Measurements from ENCODE around the gene SRRM5. TPM values are rescaled to one million over a fixed set of nuclear protein-coding genes. Genes with fewer than 3 reads are reported as not detected.

The SRRM5 gene
- total RNA-seq, 1 experiment from 2014 or later: 1.0 TPM

GRCh38 chr19:43631491-43631890 is 19.6 kb downstream of the SRRM5 start:
- BruUV-seq (replicated peaks): no TSS peak
- Mint-ChIP-seq H3K27me3 (ENCODE audit: insufficient read depth, unreplicated experiment) (no peaks in the 10 kb centered on the region), H3K27ac (ENCODE audit: unreplicated experiment) (no peak overlapping the region), H3K4me3 (ENCODE audit: unreplicated experiment) (no peak overlapping the region), H3K36me3 (ENCODE audit: insufficient read depth, unreplicated experiment) (no peaks in the 10 kb centered on the region), H3K9me3 (ENCODE audit: unreplicated experiment) (no peaks in the 10 kb centered on the region), H3K4me1 (ENCODE audit: low read depth, unreplicated experiment) (peaks cover 10% of the 10 kb centered on the region)
- POLR2A ChIA-PET: no interaction called here
- Histone ChIP-seq H3K27me3 (replicated peaks; ENCODE audit: control insufficient read depth, insufficient read depth, low read length) (no peaks in the 10 kb centered on the region; the same call in 1 of the 2 replicates), H3K9me3 (no peaks in the 10 kb centered on the region), H3K4me3 (ENCODE audit: low read depth, low read length) (no peak overlapping the region), H3K36me3 (ENCODE audit: control insufficient read depth, insufficient read depth, low read length) (no peaks in the 10 kb centered on the region), H3K4me1 (peaks cover 14% of the 10 kb centered on the region; the same call in 1 of the 2 replicates)
- CTCF ChIA-PET: no interaction called here
- no peak for DNase-seq
- no peak for TF ChIP-seq CTCF (IDR thresholded peaks at IDR 0.05; ENCODE audit: insufficient read depth in 1 of 2, low read depth in 1 of 2, low read length in 1 of 2, severe bottlenecking in 1 of 2, unreplicated experiment in 1 of 2)
- intact Hi-C loops (cut with micrococcal nuclease; ENCODE audit: unreplicated experiment): no loop called here

GRCh38 chr19:43633520-43633919 is 21.6 kb downstream of the SRRM5 start:
- intact Hi-C loops (cut with micrococcal nuclease; ENCODE audit: unreplicated experiment): no loop called here
- Mint-ChIP-seq H3K4me3 (ENCODE audit: unreplicated experiment) (no peak overlapping the region), H3K27me3 (ENCODE audit: insufficient read depth, unreplicated experiment) (no peaks in the 10 kb centered on the region), H3K36me3 (ENCODE audit: insufficient read depth, unreplicated experiment) (no peaks in the 10 kb centered on the region), H3K9me3 (ENCODE audit: unreplicated experiment) (no peaks in the 10 kb centered on the region), H3K4me1 (ENCODE audit: low read depth, unreplicated experiment) (peaks cover 10% of the 10 kb centered on the region), H3K27ac (ENCODE audit: unreplicated experiment) (no peak overlapping the region)
- no peak for TF ChIP-seq CTCF (IDR thresholded peaks at IDR 0.05; ENCODE audit: insufficient read depth in 1 of 2, low read depth in 1 of 2, low read length in 1 of 2, severe bottlenecking in 1 of 2, unreplicated experiment in 1 of 2)
- POLR2A ChIA-PET: interaction anchor here (0.6 kb wide), 1 partner anchor 59 kb away, joined by 3 read pairs; no protein-coding TSS in a partner anchor
- no peak for DNase-seq
- peaks cover 14% of the 10 kb centered on the region; the same call in 1 of the 2 replicates for H3K4me1 ChIP-seq
- no TSS peak for BruUV-seq (replicated peaks)
- H3K4me3 ChIP-seq (ENCODE audit: low read depth, low read length): no peak overlapping the region
- no peaks in the 10 kb centered on the region; the same call in 1 of the 2 replicates for H3K27me3 ChIP-seq (replicated peaks; ENCODE audit: control insufficient read depth, insufficient read depth, low read length)
- CTCF ChIA-PET: no interaction called here
- H3K9me3 ChIP-seq: no peaks in the 10 kb centered on the region
- no peaks in the 10 kb centered on the region for H3K36me3 ChIP-seq (ENCODE audit: control insufficient read depth, insufficient read depth, low read length)

- peaks cover 16% of the 10 kb centered on the region for H3K4me1 Mint-ChIP-seq (ENCODE audit: low read depth, unreplicated experiment)
- Histone ChIP-seq H3K27me3 (replicated peaks; ENCODE audit: control insufficient read depth, insufficient read depth, low read length) (no peaks in the 10 kb centered on the region; the same call in 1 of the 2 replicates), H3K36me3 (ENCODE audit: control insufficient read depth, insufficient read depth, low read length) (no peaks in the 10 kb centered on the region), H3K4me3 (ENCODE audit: low read depth, low read length) (no peak overlapping the region), H3K9me3 (no peaks in the 10 kb centered on the region), H3K4me1 (peaks cover 14% of the 10 kb centered on the region; the same call in 1 of the 2 replicates)
- H3K27me3 Mint-ChIP-seq (ENCODE audit: insufficient read depth, unreplicated experiment): peaks cover 5% of the 10 kb centered on the region
- POLR2A ChIA-PET: no interaction called here
- H3K27ac Mint-ChIP-seq (ENCODE audit: unreplicated experiment): no peak overlapping the region
- no peaks in the 10 kb centered on the region for H3K9me3 Mint-ChIP-seq (ENCODE audit: unreplicated experiment)
- no peak for TF ChIP-seq CTCF (IDR thresholded peaks at IDR 0.05; ENCODE audit: insufficient read depth in 1 of 2, low read depth in 1 of 2, low read length in 1 of 2, severe bottlenecking in 1 of 2, unreplicated experiment in 1 of 2)
- intact Hi-C loops (cut with micrococcal nuclease; ENCODE audit: unreplicated experiment): loop anchor here (2.0 kb wide), 1 partner anchor 15 kb away; the partner anchor contains the start of gene ZNF428
- no TSS peak for BruUV-seq (replicated peaks)
- CTCF ChIA-PET: interaction anchor here (0.6 kb wide), 1 partner anchor 33 kb away, joined by 3 read pairs; no protein-coding TSS in a partner anchor
- DNase-seq: no peak
- H3K36me3 Mint-ChIP-seq (ENCODE audit: insufficient read depth, unreplicated experiment): no peaks in the 10 kb centered on the region
- H3K4me3 Mint-ChIP-seq (ENCODE audit: unreplicated experiment): no peak overlapping the region
Measured at GRCh38 chr19:43634068-43634467, 22.2 kb downstream of the SRRM5 start.

Measured in Caco-2 (cell line).